T-helper 2 cell treated with Interferon-gamma antibody and Interleukin-4, amounts not matched to agents 5 μg/mL and 100 μg/mL, for 36 hours (primary cell): ENCODE results near the gene SNAPC2.
"Not testable (repeated sequence)": the region's sequence is repeated elsewhere in the genome, so short reads cannot be mapped to it uniquely, and the experiment has no call there.

ENCODE experiments used
- DNase-seq: peaks from one replicate; pipeline ENCODE4 v3.0.0; 2021; ENCODE audit warnings: low spot score
- H3K27ac Mint-ChIP-seq: one replicate; pipeline ENCODE4 v1.8.0; 2021; ENCODE audit warnings: mild to moderate bottlenecking, mixed read lengths
- H3K27me3 Mint-ChIP-seq: one replicate; pipeline ENCODE4 v1.8.0; 2021; ENCODE audit warnings: low read depth, mixed read lengths
- H3K36me3 Mint-ChIP-seq: one replicate; pipeline ENCODE4 v1.8.0; 2021; ENCODE audit warnings: low read depth, mixed read lengths
- H3K4me1 Mint-ChIP-seq: one replicate; pipeline ENCODE4 v1.8.0; 2021; ENCODE audit warnings: low read depth, mixed read lengths
- H3K4me3 Mint-ChIP-seq: one replicate; pipeline ENCODE4 v1.8.0; 2022; ENCODE audit warnings: mild to moderate bottlenecking, moderate library complexity, mixed read lengths
- H3K9me3 Mint-ChIP-seq: one replicate; pipeline ENCODE4 v1.8.0; 2021; ENCODE audit warnings: mixed read lengths

Gene SNAPC2

GRCh38 chr19:7933828-7934725 is 13.9 kb downstream of the SNAPC2 start:
- Mint-ChIP-seq H3K4me3 (no peak overlapping the region), H3K36me3 (peaks cover 18% of the 10 kb centered on the region), H3K9me3 (no peaks in the 10 kb centered on the region), H3K27me3 (no peaks in the 10 kb centered on the region), H3K27ac (no peak overlapping the region), H3K4me1 (no peaks in the 10 kb centered on the region)
- DNase-seq: no peak

GRCh38 chr19:7934766-7935165 is 14.6 kb downstream of the SNAPC2 start:
- no peak for DNase-seq
- H3K4me1 Mint-ChIP-seq: no peaks in the 10 kb centered on the region
- peaks cover 18% of the 10 kb centered on the region for H3K36me3 Mint-ChIP-seq
- H3K9me3 Mint-ChIP-seq: no peaks in the 10 kb centered on the region
- H3K27me3 Mint-ChIP-seq: no peaks in the 10 kb centered on the region
- H3K4me3 Mint-ChIP-seq: no peak overlapping the region
- no peak overlapping the region for H3K27ac Mint-ChIP-seq

- Mint-ChIP-seq H3K27me3 (no peaks in the 10 kb centered on the region), H3K36me3 (peaks cover 17% of the 10 kb centered on the region), H3K4me1 (peaks cover 22% of the 10 kb centered on the region), H3K9me3 (no peaks in the 10 kb centered on the region), H3K4me3 (peak overlapping the region; percentile 40), H3K27ac (no peak overlapping the region)
- DNase-seq: no peak
Observed at GRCh38 chr19:7940841-7941240, 20.7 kb downstream of the SNAPC2 start.

GRCh38 chr19:7941895-7942596 is 21.9 kb downstream of the SNAPC2 start:
- peaks cover 22% of the 10 kb centered on the region for H3K4me1 Mint-ChIP-seq
- no peaks in the 10 kb centered on the region for H3K27me3 Mint-ChIP-seq
- DNase-seq: no peak
- H3K9me3 Mint-ChIP-seq: no peaks in the 10 kb centered on the region
- H3K36me3 Mint-ChIP-seq: peaks cover 11% of the 10 kb centered on the region
- H3K4me3 Mint-ChIP-seq: peak overlapping the region; percentile 97
- H3K27ac Mint-ChIP-seq: peak overlapping the region; percentile 97

GRCh38 chr19:7942981-7943443 is 22.9 kb downstream of the SNAPC2 start:
- peak overlapping the region; percentile 97 for H3K27ac Mint-ChIP-seq
- H3K36me3 Mint-ChIP-seq: peaks cover 10% of the 10 kb centered on the region
- DNase-seq: no peak
- H3K27me3 Mint-ChIP-seq: no peaks in the 10 kb centered on the region
- peak overlapping the region; percentile 97 for H3K4me3 Mint-ChIP-seq
- H3K9me3 Mint-ChIP-seq: no peaks in the 10 kb centered on the region
- peaks cover 22% of the 10 kb centered on the region for H3K4me1 Mint-ChIP-seq

- Mint-ChIP-seq H3K9me3 (no peaks in the 10 kb centered on the region), H3K27me3 (no peaks in the 10 kb centered on the region), H3K36me3 (peaks cover 10% of the 10 kb centered on the region), H3K27ac (peak within 1 kb of the TSS; percentile 97), H3K4me1 (peaks cover 22% of the 10 kb centered on the region), H3K4me3 (peak within 1 kb of the TSS; percentile 97)
- peak; percentile 99 for DNase-seq
Observed at GRCh38 chr19:7943444-7944176, 23.5 kb downstream of the SNAPC2 start, which contains the start of gene TIMM44. TSS of gene TIMM44 (minus strand) at chr19:7943666. CDS start at chr19:7943651, 15 bp downstream.

GRCh38 chr19:7944177-7944761 is 24.1 kb downstream of the SNAPC2 start:
- H3K27me3 Mint-ChIP-seq: no peaks in the 10 kb centered on the region
- DNase-seq: peak; percentile 81
- peak overlapping the region; percentile 97 for H3K4me3 Mint-ChIP-seq
- peaks cover 7% of the 10 kb centered on the region for H3K36me3 Mint-ChIP-seq
- H3K27ac Mint-ChIP-seq: peak overlapping the region; percentile 97
- H3K4me1 Mint-ChIP-seq: peaks cover 22% of the 10 kb centered on the region
- no peaks in the 10 kb centered on the region for H3K9me3 Mint-ChIP-seq

- Mint-ChIP-seq H3K4me1 (peaks cover 12% of the 10 kb centered on the region), H3K27me3 (no peaks in the 10 kb centered on the region), H3K36me3 (no peaks in the 10 kb centered on the region), H3K4me3 (no peak overlapping the region), H3K9me3 (no peaks in the 10 kb centered on the region), H3K27ac (no peak overlapping the region)
- DNase-seq: no peak
Observed at GRCh38 chr19:7947939-7948338, 27.8 kb downstream of the SNAPC2 start.

- H3K4me1 Mint-ChIP-seq: peaks cover 2% of the 10 kb centered on the region
- H3K27ac Mint-ChIP-seq: no peak overlapping the region
- H3K9me3 Mint-ChIP-seq: no peaks in the 10 kb centered on the region
- DNase-seq: no peak
- H3K4me3 Mint-ChIP-seq: no peak overlapping the region
- H3K27me3 Mint-ChIP-seq: no peaks in the 10 kb centered on the region
- no peaks in the 10 kb centered on the region for H3K36me3 Mint-ChIP-seq
Observed at GRCh38 chr19:7953060-7953459, 32.9 kb downstream of the SNAPC2 start.

- Mint-ChIP-seq H3K27ac (no peak overlapping the region), H3K36me3 (no peaks in the 10 kb centered on the region), H3K4me3 (no peak overlapping the region), H3K4me1 (peaks cover 2% of the 10 kb centered on the region), H3K27me3 (no peaks in the 10 kb centered on the region), H3K9me3 (no peaks in the 10 kb centered on the region)
- DNase-seq: no peak
Observed at GRCh38 chr19:7953576-7953975, 33.4 kb downstream of the SNAPC2 start.

- Mint-ChIP-seq H3K9me3 (no peaks in the 10 kb centered on the region), H3K27me3 (no peaks in the 10 kb centered on the region), H3K4me3 (no peak overlapping the region)
Observed at GRCh38 chr19:7955696-7956095, 35.6 kb downstream of the SNAPC2 start.

GRCh38 chr19:7959211-7959610 is 39.1 kb downstream of the SNAPC2 start:
- Mint-ChIP-seq H3K4me3 (no peak overlapping the region), H3K9me3 (no peaks in the 10 kb centered on the region), H3K27ac (no peak overlapping the region), H3K27me3 (no peaks in the 10 kb centered on the region), H3K4me1 (no peaks in the 10 kb centered on the region), H3K36me3 (peaks cover 10% of the 10 kb centered on the region)
- DNase-seq: no peak

More at GRCh38 chr19:7955696-7956095, 35.6 kb downstream of the SNAPC2 start:
- no peak for DNase-seq
- peaks cover 2% of the 10 kb centered on the region for H3K36me3 Mint-ChIP-seq
- H3K27ac Mint-ChIP-seq: no peak overlapping the region
- H3K4me1 Mint-ChIP-seq: peaks cover 2% of the 10 kb centered on the region

GRCh38 chr19:7961082-7961481 is 40.9 kb downstream of the SNAPC2 start:
- H3K27ac Mint-ChIP-seq, H3K27me3 Mint-ChIP-seq, H3K9me3 Mint-ChIP-seq, H3K4me1 Mint-ChIP-seq, H3K4me3 Mint-ChIP-seq, DNase-seq: not testable (repeated sequence)
- H3K36me3 Mint-ChIP-seq: peaks cover 14% of the 10 kb centered on the region
